ENCODE measurements around the gene METRN.

Gene METRN

DNA sequence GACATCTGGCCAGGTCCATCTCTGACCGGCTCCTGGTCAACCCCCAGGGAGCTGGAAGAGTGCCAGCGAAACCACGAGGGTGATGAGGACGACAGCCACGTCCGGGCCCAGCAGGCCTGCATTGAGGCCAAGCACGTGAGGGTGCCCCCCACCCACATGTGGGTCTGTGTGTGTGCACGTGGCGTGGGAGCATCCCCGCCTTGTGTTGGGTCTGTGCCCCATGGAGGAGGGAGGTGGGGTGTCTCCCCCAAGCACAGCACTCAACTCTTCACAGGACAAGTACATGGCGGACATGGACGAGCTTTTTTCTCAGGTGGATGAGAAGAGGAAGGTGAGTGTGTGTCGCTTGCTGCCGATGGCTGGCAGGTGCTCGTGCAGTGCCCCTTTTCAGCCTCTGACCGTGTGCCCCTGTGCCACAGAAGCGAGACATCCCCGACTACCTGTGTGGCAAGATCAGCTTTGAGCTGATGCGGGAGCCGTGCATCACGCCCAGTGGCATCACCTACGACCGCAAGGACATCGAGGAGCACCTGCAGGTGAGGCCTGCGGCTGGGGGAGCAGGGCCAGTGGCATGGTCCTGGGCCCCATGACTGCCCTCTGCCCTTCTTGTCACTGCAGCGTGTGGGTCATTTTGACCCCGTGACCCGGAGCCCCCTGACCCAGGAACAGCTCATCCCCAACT is 33.0 kb upstream of the METRN start:
- TF ChIP-seq, protein P1, sequence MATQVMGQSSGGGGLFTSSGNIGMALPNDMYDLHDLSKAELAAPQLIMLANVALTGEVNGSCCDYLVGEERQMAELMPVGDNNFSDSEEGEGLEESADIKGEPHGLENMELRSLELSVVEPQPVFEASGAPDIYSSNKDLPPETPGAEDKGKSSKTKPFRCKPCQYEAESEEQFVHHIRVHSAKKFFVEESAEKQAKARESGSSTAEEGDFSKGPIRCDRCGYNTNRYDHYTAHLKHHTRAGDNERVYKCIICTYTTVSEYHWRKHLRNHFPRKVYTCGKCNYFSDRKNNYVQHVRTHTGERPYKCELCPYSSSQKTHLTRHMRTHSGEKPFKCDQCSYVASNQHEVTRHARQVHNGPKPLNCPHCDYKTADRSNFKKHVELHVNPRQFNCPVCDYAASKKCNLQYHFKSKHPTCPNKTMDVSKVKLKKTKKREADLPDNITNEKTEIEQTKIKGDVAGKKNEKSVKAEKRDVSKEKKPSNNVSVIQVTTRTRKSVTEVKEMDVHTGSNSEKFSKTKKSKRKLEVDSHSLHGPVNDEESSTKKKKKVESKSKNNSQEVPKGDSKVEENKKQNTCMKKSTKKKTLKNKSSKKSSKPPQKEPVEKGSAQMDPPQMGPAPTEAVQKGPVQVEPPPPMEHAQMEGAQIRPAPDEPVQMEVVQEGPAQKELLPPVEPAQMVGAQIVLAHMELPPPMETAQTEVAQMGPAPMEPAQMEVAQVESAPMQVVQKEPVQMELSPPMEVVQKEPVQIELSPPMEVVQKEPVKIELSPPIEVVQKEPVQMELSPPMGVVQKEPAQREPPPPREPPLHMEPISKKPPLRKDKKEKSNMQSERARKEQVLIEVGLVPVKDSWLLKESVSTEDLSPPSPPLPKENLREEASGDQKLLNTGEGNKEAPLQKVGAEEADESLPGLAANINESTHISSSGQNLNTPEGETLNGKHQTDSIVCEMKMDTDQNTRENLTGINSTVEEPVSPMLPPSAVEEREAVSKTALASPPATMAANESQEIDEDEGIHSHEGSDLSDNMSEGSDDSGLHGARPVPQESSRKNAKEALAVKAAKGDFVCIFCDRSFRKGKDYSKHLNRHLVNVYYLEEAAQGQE (IDR thresholded peaks at IDR 0.05; ENCODE audit: insufficient read depth in 1 of 2, low read depth in 2 of 2, low read length in 2 of 2) = no peak
- no peak for TF ChIP-seq FOXP2 (optimal IDR thresholded peaks at IDR 0.05; ENCODE audit: borderline replicate concordance, extremely low read depth, extremely low read length, insufficient read depth)
- TF ChIP-seq TAF1 (IDR thresholded peaks at IDR 0.05; ENCODE audit: borderline replicate concordance, insufficient read depth, low read length) = no peak
- no peak for TF ChIP-seq SIN3A (IDR thresholded peaks at IDR 0.05; ENCODE audit: borderline replicate concordance, insufficient read depth, low read length)
- no peak for TF ChIP-seq POLR2AphosphoS5 (IDR thresholded peaks at IDR 0.05; ENCODE audit: low read depth, low read length)

DNA sequence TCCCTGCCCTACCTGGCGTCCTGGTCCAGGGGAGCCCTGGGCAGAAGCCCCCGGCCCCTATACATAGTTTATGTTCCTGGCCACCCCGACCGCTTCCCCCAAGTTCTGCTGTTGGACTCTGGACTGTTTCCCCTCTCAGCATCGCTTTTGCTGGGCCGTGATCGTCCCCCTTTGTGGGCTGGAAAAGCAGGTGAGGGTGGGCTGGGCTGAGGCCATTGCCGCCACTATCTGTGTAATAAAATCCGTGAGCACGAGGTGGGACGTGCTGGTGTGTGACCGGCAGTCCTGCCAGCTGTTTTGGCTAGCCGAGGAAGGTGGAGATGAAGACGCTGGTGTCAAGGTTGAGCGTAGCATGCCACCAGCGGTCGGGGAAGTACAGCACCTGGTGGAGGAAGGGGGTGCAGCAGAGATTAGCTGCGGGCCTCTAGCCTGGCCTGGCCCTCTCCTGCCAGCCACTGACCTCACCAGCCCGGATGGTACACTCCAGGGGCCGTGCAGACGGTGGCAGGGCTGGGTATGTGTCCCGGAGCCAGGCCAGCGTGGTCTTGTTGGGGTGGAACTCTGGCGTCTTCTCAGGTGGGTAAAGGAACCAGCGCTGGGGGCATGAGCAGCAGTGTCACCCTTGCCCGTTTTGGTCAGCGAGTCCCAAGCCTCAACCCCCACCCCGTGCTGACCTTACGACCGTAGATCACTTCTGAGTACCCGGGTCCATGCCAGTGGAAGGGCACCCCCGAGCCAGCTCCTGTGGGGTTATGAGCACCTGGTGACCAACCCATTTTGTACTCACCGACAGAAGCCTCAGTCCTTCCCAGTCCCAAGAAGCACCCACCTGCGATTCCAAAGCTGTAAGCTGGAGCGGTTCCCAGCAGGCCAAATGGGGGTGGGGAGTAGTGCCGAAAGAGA is 32.2 kb upstream of the METRN start:
- TF ChIP-seq, protein P1 (IDR thresholded peaks at IDR 0.05; ENCODE audit: insufficient read depth in 1 of 2, low read depth in 2 of 2, low read length in 2 of 2) = no peak
- TF ChIP-seq POLR2AphosphoS5 (IDR thresholded peaks at IDR 0.05; ENCODE audit: low read depth, low read length) (no peak), SIN3A (IDR thresholded peaks at IDR 0.05; ENCODE audit: borderline replicate concordance, insufficient read depth, low read length) (no peak), TAF1 (IDR thresholded peaks at IDR 0.05; ENCODE audit: borderline replicate concordance, insufficient read depth, low read length) (no peak), FOXP2 (optimal IDR thresholded peaks at IDR 0.05; ENCODE audit: borderline replicate concordance, extremely low read depth, extremely low read length, insufficient read depth) (no peak)

DNA sequence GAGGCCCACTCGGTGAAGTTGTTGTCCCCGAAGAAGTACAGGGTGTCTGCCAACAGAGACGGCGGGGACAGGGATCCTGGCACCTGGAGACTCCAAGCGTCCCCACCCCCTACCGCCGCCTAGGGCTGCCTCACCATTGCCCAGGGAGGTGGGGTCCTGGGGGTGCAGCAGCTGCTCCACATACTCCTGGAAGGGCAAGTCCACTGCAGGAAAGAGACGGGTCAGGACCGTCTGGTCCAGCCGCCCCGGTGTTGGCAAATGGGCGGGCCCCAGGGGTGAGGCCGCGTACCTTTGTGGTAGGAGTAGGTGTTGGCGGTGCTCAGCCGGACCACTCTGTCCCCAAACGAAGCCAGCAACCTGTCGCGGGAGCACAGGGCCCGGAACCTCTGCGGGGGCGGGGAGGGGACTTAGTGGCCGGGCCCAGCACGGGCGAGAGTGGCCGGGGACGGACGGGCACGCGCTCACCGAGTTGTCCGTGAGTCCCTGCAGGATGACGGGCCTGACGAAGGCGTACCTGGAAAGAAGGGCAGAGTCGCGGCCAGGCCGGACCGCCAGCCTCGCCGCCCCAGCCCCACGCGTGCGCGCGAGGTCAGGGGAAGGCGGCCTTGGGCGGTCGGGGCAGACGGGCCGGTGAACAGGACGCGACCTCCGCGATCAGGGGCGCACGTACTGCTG is 31.4 kb upstream of the METRN start:
- TF ChIP-seq FOXP2 (optimal IDR thresholded peaks at IDR 0.05; ENCODE audit: borderline replicate concordance, extremely low read depth, extremely low read length, insufficient read depth) = no peak
- TF ChIP-seq TAF1 (IDR thresholded peaks at IDR 0.05; ENCODE audit: borderline replicate concordance, insufficient read depth, low read length) = no peak

DNA sequence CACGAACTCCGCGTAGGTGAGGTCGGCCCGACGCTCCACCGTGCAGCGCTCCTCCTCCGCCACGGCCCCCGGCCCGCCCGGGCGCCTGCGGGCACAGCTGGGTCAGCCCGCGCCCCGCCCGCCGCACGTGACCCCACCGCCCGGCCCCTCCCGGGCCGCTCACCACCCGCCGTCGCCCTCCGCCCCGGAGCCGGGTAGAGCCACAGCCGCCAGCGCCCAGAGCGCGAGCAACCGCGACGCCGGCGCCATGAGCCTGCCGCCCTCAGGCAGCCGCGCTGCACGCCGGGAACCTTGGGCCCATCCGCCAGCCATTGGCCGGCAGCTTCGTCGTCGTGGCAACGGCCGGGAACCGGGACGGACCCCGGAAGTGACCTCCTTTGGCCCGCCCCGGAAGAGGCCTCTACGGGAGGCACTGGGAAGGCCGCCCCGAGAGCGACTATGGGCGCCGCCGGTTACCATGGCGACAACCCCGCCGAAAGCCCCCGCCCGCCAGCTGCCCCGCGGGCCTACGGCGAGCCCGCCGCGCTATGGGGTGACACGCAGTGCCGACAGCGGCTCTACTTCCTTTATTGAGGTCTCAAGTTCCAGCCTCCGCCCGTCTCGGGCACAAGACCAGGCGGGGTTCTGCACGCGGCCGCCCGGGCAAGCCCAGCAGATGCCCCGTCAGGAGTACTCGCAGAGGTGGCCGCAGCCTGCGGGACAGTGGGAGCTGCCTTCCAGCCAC is 30.7 kb upstream of the METRN start, which contains the start of gene JMJD8:
JMJD8 (minus strand) TSS at position 264 of the 724 bp plus-strand sequence; CDS start at position 249, 15 bp downstream.
- TF ChIP-seq, protein P1 (IDR thresholded peaks at IDR 0.05; ENCODE audit: insufficient read depth in 1 of 2, low read depth in 2 of 2, low read length in 2 of 2) = no peak
- no peak for TF ChIP-seq SIN3A (IDR thresholded peaks at IDR 0.05; ENCODE audit: borderline replicate concordance, insufficient read depth, low read length)
- TF ChIP-seq POLR2AphosphoS5 (IDR thresholded peaks at IDR 0.05; ENCODE audit: low read depth, low read length) = no peak
- TF ChIP-seq TAF1 (IDR thresholded peaks at IDR 0.05; ENCODE audit: borderline replicate concordance, insufficient read depth, low read length) = no peak
- TF ChIP-seq FOXP2 (optimal IDR thresholded peaks at IDR 0.05; ENCODE audit: borderline replicate concordance, extremely low read depth, extremely low read length, insufficient read depth) = no peak
